Measurements from ENCODE around the gene DLGAP1.

Gene DLGAP1

GRCh38 chr18:3596637-3597384 lies 858.3 kb downstream of the DLGAP1 start:
- no peak overlapping the region for H2AFZ ChIP-seq (ENCODE audit: low read depth, low read length)
- H3K36me3 ChIP-seq (replicated peaks; ENCODE audit: low read depth, low read length) = peaks cover 19% of the 10 kb centered on the region
- no peaks in the 10 kb centered on the region for H4K20me1 ChIP-seq (ENCODE audit: insufficient read depth, low read length)
- TF ChIP-seq, protein P1, sequence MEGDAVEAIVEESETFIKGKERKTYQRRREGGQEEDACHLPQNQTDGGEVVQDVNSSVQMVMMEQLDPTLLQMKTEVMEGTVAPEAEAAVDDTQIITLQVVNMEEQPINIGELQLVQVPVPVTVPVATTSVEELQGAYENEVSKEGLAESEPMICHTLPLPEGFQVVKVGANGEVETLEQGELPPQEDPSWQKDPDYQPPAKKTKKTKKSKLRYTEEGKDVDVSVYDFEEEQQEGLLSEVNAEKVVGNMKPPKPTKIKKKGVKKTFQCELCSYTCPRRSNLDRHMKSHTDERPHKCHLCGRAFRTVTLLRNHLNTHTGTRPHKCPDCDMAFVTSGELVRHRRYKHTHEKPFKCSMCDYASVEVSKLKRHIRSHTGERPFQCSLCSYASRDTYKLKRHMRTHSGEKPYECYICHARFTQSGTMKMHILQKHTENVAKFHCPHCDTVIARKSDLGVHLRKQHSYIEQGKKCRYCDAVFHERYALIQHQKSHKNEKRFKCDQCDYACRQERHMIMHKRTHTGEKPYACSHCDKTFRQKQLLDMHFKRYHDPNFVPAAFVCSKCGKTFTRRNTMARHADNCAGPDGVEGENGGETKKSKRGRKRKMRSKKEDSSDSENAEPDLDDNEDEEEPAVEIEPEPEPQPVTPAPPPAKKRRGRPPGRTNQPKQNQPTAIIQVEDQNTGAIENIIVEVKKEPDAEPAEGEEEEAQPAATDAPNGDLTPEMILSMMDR (IDR thresholded peaks at IDR 0.05; ENCODE audit: low read depth, low read length) = peak; percentile 54
- no peak for TF ChIP-seq EZH2phosphoT487 (IDR thresholded peaks at IDR 0.05; ENCODE audit: low read depth)
- H3K4me1 ChIP-seq (ENCODE audit: low read length) = peaks cover 49% of the 10 kb centered on the region
- no peaks in the 10 kb centered on the region for H3K9me3 ChIP-seq (ENCODE audit: insufficient read depth, low read length)
- no peaks in the 10 kb centered on the region for H3K27me3 ChIP-seq (ENCODE audit: low read depth, low read length)
- H3K4me3 ChIP-seq (ENCODE audit: low read length) = peak overlapping the region; percentile 85
- peak overlapping the region; percentile 99 for H3K27ac ChIP-seq (ENCODE audit: low read length)
- peak overlapping the region; percentile 99 for H3K4me2 ChIP-seq (ENCODE audit: low read length)
- H3K9ac ChIP-seq (ENCODE audit: low read length) = peak overlapping the region; percentile 100
- H3K79me2 ChIP-seq (ENCODE audit: low read length) = peaks cover 54% of the 10 kb centered on the region

DNA sequence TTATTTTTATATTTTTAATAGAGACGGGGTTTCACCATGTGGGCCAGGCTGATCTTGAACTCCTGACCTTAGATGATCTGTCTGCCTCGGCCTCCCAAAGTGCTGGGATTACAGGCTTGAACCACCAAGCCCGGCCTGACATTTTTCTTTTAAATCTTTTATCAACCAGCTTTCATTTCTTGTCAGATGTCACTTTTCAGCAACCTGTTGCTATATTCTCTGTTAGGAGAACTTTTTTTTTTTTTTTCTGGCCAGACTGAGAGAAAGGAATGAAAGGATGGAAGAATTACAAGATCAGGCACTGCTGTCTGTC lies 858.8 kb downstream of the DLGAP1 start:
- no peaks in the 10 kb centered on the region for H3K27me3 ChIP-seq (ENCODE audit: low read depth, low read length)
- no peak overlapping the region for H2AFZ ChIP-seq (ENCODE audit: low read depth, low read length)
- H3K4me1 ChIP-seq (ENCODE audit: low read length) = peaks cover 55% of the 10 kb centered on the region
- H3K4me2 ChIP-seq (ENCODE audit: low read length) = peak overlapping the region; percentile 99
- TF ChIP-seq EZH2phosphoT487 (IDR thresholded peaks at IDR 0.05; ENCODE audit: low read depth) = no peak
- TF ChIP-seq, protein P1 (IDR thresholded peaks at IDR 0.05; ENCODE audit: low read depth, low read length) = no peak
- H3K79me2 ChIP-seq (ENCODE audit: low read length) = peaks cover 56% of the 10 kb centered on the region
- peak overlapping the region; percentile 99 for H3K27ac ChIP-seq (ENCODE audit: low read length)
- H3K9ac ChIP-seq (ENCODE audit: low read length) = peak overlapping the region; percentile 100
- H3K4me3 ChIP-seq (ENCODE audit: low read length) = peak overlapping the region; percentile 85
- H4K20me1 ChIP-seq (ENCODE audit: insufficient read depth, low read length) = no peaks in the 10 kb centered on the region
- peaks cover 19% of the 10 kb centered on the region for H3K36me3 ChIP-seq (replicated peaks; ENCODE audit: low read depth, low read length)
- no peaks in the 10 kb centered on the region for H3K9me3 ChIP-seq (ENCODE audit: insufficient read depth, low read length)

GRCh38 chr18:3595369-3596273 lies 859.5 kb downstream of the DLGAP1 start:
- Histone ChIP-seq H3K36me3 (replicated peaks; ENCODE audit: low read depth, low read length) (peaks cover 19% of the 10 kb centered on the region), H3K9ac (ENCODE audit: low read length) (peak overlapping the region; percentile 100), H3K4me3 (ENCODE audit: low read length) (peak overlapping the region; percentile 85), H3K9me3 (ENCODE audit: insufficient read depth, low read length) (no peaks in the 10 kb centered on the region), H2AFZ (ENCODE audit: low read depth, low read length) (no peak overlapping the region), H3K4me1 (ENCODE audit: low read length) (peaks cover 61% of the 10 kb centered on the region), H3K27ac (ENCODE audit: low read length) (peak overlapping the region; percentile 99), H4K20me1 (ENCODE audit: insufficient read depth, low read length) (no peaks in the 10 kb centered on the region), H3K4me2 (ENCODE audit: low read length) (peak overlapping the region; percentile 99), H3K79me2 (ENCODE audit: low read length) (peaks cover 56% of the 10 kb centered on the region), H3K27me3 (ENCODE audit: low read depth, low read length) (no peaks in the 10 kb centered on the region)
- no peak for TF ChIP-seq EZH2phosphoT487 (IDR thresholded peaks at IDR 0.05; ENCODE audit: low read depth)
- TF ChIP-seq, protein P1 (IDR thresholded peaks at IDR 0.05; ENCODE audit: low read depth, low read length) = no peak

DNA sequence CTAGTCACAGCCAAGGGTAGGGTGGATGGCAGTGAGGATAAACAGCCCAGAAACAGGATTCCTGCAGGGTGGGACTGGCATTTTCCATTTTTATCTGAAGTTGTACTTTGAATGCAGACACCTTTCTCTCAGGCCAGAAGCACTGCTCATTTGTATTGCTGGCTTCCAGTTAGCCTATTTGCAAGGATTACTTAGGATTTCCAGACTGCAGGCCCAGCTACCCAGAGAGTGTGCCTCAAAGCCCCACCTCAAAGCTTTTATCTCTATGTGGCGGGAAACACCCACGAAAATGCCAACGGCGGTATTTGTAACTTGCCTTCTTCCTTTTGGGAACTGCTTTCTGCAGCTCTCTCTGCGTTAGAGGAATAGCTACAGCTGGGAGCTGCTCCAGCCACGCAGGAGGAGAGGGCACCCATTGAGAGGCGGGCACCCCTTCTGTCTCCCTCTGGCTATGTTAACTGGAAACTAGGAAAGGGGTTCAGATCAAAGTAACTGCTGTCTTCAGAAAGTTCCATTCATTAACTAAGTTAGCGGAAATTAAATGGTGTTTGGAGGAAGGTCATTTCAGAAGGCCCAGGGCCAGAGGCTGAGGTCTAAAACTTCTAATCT lies 860.2 kb downstream of the DLGAP1 start:
- Histone ChIP-seq H3K79me2 (ENCODE audit: low read length) (peaks cover 56% of the 10 kb centered on the region), H3K4me1 (ENCODE audit: low read length) (peaks cover 66% of the 10 kb centered on the region), H3K4me2 (ENCODE audit: low read length) (peak overlapping the region; percentile 99), H3K27me3 (ENCODE audit: low read depth, low read length) (no peaks in the 10 kb centered on the region), H2AFZ (ENCODE audit: low read depth, low read length) (no peak overlapping the region), H3K27ac (ENCODE audit: low read length) (peak overlapping the region; percentile 99), H3K9me3 (ENCODE audit: insufficient read depth, low read length) (no peaks in the 10 kb centered on the region), H3K36me3 (replicated peaks; ENCODE audit: low read depth, low read length) (peaks cover 19% of the 10 kb centered on the region), H3K4me3 (ENCODE audit: low read length) (peak overlapping the region; percentile 85), H4K20me1 (ENCODE audit: insufficient read depth, low read length) (no peaks in the 10 kb centered on the region), H3K9ac (ENCODE audit: low read length) (peak overlapping the region; percentile 100)
- TF ChIP-seq, protein P1 (IDR thresholded peaks at IDR 0.05; ENCODE audit: low read depth, low read length) = no peak
